ENCODE measurements around the gene RPTOR. TPM values are rescaled to one million over a fixed set of nuclear protein-coding genes. Genes with fewer than 3 reads are reported as not detected.

Gene RPTOR
- polyA plus RNA-seq, 1 experiment, result 10.8 TPM

DNA sequence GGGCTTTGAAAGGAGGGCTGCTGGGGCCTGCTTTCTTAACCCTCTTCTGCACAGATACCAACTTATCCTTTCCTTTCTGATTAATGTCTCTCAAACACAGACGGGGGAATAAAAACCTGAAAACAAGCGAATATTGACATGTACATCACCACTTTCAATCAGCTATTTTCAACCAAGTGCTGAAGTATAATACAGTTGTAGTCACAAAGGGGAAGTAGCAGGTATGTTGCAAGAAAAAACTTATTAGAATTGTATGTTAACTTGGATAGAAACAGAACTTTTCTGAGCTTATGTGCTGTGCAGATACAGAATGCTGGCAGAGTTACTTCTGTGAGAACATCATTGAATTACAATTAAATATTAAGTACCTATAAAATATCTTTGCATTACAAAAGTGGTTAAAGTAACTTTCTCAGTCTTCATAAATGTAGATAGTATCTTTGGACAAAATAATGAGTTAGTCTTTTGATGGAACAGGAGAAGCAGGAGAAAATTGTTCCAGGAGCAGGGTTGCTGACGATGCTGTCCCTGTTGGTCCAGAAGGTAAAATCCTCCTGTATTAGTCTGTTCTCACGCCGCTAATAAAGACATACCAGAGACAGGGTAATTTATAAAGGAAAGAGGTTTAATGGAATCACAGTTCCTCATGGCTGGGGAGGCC, 59.5 kb downstream of the RPTOR start:
- H3K36me3 ChIP-seq (ENCODE audit: control insufficient read depth, insufficient read depth, low read length), result no peaks in the 10 kb centered on the region; the same call in 1 of the 2 replicates
- DNase-seq (ENCODE audit: low read depth), result no peak
- TF ChIP-seq, protein P1, sequence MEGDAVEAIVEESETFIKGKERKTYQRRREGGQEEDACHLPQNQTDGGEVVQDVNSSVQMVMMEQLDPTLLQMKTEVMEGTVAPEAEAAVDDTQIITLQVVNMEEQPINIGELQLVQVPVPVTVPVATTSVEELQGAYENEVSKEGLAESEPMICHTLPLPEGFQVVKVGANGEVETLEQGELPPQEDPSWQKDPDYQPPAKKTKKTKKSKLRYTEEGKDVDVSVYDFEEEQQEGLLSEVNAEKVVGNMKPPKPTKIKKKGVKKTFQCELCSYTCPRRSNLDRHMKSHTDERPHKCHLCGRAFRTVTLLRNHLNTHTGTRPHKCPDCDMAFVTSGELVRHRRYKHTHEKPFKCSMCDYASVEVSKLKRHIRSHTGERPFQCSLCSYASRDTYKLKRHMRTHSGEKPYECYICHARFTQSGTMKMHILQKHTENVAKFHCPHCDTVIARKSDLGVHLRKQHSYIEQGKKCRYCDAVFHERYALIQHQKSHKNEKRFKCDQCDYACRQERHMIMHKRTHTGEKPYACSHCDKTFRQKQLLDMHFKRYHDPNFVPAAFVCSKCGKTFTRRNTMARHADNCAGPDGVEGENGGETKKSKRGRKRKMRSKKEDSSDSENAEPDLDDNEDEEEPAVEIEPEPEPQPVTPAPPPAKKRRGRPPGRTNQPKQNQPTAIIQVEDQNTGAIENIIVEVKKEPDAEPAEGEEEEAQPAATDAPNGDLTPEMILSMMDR (IDR thresholded peaks at IDR 0.05; ENCODE audit: insufficient read depth, low read depth, low read length), result no peak
- CTCF ChIA-PET, result interaction anchor here (0.9 kb wide), 1 partner anchor 9 kb away, joined by 3 read pairs; no protein-coding TSS in a partner anchor
- POLR2A ChIA-PET, result no interaction called here
- no peaks in the 10 kb centered on the region for H3K27me3 ChIP-seq (ENCODE audit: control insufficient read depth, insufficient read depth, low read length)
- H3K4me3 ChIP-seq (ENCODE audit: low read depth, low read length), result no peak overlapping the region

DNA sequence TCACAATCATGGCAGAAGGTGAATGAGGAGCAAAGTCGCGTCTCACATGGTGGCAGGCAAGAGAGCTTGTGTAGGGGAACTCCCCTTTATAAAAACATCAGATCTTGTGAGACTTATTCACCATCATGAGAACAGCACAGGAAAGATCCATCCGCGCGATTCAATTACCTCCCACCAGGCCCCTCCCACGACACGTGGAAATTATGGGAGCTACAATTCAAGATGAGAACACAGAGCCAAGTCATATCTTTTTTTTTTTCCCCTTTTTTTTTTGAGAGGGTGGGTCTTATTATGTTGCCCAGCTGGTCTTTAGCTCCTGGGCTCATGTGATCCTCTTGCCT, 60.0 kb downstream of the RPTOR start:
- no peak for DNase-seq (ENCODE audit: low read depth)
- TF ChIP-seq, protein P1 (IDR thresholded peaks at IDR 0.05; ENCODE audit: insufficient read depth, low read depth, low read length), result no peak
- H3K36me3 ChIP-seq (ENCODE audit: control insufficient read depth, insufficient read depth, low read length), result no peaks in the 10 kb centered on the region; the same call in 1 of the 2 replicates
- ChIA-PET POLR2A (no interaction called here), CTCF (interaction anchor here (0.9 to 1.4 kb wide), 2 partner anchors 10 kb away, joined by 3 to 6 read pairs; no protein-coding TSS in a partner anchor)
- no peak overlapping the region for H3K4me3 ChIP-seq (ENCODE audit: low read depth, low read length)
- H3K27me3 ChIP-seq (ENCODE audit: control insufficient read depth, insufficient read depth, low read length), result no peaks in the 10 kb centered on the region

DNA sequence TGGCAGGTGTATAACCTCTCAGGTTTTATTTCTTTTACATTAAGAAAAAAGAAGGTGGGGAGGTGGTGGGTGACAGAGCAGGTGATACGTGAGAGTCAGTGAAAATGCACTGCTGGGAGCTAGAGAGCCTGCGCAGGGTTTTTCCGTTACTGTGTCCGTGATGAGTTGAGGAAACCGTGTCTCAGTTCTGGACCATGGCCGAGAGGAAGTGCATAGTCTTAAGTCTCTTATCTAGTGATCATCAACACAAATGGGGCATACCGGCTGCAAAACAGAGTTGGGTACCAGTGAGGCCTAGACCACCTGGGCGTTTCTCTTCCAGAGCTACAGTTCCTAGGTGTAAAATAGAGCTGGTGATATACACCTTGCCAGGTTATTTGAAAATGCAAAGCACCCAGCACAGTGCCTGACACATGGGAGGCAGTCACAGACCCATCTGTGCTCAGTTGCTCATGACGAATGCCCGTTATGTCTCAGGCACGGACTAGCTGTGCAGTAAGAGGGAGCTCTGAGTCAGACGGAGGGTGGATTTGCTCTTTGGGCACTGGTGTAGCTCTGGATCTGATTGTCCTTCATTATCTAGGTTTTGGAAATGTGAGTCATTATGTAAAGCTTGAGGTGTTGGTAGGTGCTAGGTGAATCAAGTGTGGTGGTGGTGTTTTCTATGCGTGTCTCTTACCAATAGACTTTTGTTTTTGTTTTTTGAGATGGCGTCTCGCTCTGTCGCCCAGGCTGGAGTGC, 60.9 kb downstream of the RPTOR start:
- TF ChIP-seq, protein P1 (IDR thresholded peaks at IDR 0.05; ENCODE audit: insufficient read depth, low read depth, low read length), result no peak
- ChIA-PET CTCF (interaction anchor here (0.9 to 1.4 kb wide), 2 partner anchors 9 to 11 kb away, joined by 3 to 6 read pairs; no protein-coding TSS in a partner anchor), POLR2A (no interaction called here)
- no peaks in the 10 kb centered on the region for H3K27me3 ChIP-seq (ENCODE audit: control insufficient read depth, insufficient read depth, low read length)
- H3K36me3 ChIP-seq (ENCODE audit: control insufficient read depth, insufficient read depth, low read length), result no peaks in the 10 kb centered on the region; the same call in 1 of the 2 replicates
- no peak overlapping the region for H3K4me3 ChIP-seq (ENCODE audit: low read depth, low read length)
- DNase-seq (ENCODE audit: low read depth), result no peak

DNA sequence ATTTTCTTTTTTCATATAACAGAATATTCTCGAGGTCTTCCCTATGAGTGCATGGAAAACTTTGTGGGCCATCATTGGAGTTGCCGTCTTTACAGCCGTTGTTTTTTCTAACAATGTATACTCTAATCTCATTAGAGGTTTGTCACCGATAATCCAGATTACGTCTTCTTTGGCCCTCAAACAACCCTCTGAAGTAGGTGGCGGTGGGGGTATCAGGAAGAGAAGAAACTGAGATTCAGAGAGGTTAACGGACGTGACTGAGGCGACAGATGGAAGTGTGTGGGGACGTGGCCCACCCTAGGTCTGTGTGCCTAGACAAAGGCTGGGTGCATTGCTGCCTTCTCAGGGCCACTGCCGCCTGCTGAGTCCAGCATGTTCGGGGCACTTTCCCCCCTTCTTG, 63.7 kb downstream of the RPTOR start:
- no peaks in the 10 kb centered on the region for H3K36me3 ChIP-seq (ENCODE audit: control insufficient read depth, insufficient read depth, low read length)
- TF ChIP-seq, protein P1 (IDR thresholded peaks at IDR 0.05; ENCODE audit: insufficient read depth, low read depth, low read length), result no peak
- DNase-seq (ENCODE audit: low read depth), result no peak
- H3K27me3 ChIP-seq (ENCODE audit: control insufficient read depth, insufficient read depth, low read length), result no peaks in the 10 kb centered on the region
- no peak overlapping the region for H3K4me3 ChIP-seq (ENCODE audit: low read depth, low read length)
- CTCF ChIA-PET, result no interaction called here
- POLR2A ChIA-PET, result no interaction called here

DNA sequence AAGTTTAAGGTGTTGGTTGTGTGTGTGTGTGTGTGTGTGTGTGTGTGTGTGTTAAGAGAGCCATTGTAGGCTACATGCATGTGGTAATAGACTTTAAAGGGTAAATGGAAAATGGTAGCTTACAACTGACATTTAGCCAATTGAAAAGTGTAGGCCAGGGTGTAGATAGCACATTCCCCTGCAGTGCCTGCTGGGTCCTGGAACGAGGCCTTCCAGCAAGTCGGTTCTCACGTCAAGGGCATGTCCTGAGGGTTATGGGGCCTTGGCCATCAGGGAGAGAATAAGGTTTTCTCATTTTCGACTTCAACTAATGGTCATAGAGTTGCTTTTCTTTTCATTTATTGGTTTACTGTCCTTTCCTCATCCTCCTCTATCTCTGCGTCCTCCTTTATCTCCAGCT, 65.1 kb downstream of the RPTOR start:
- CTCF ChIA-PET, result interaction anchor here (0.9 to 1.0 kb wide), 2 partner anchors 9 to 39 kb away, joined by 3 read pairs; no protein-coding TSS in a partner anchor
- no peaks in the 10 kb centered on the region for H3K27me3 ChIP-seq (ENCODE audit: control insufficient read depth, insufficient read depth, low read length)
- DNase-seq (ENCODE audit: low read depth), result no peak
- TF ChIP-seq, protein P1 (IDR thresholded peaks at IDR 0.05; ENCODE audit: insufficient read depth, low read depth, low read length), result no peak
- POLR2A ChIA-PET, result no interaction called here
- H3K36me3 ChIP-seq (ENCODE audit: control insufficient read depth, insufficient read depth, low read length), result no peaks in the 10 kb centered on the region
- H3K4me3 ChIP-seq (ENCODE audit: low read depth, low read length), result no peak overlapping the region

Data from BJ (cell line).